ENCODE results near the gene UBE2J1.

UBE2J1 gene

DNA sequence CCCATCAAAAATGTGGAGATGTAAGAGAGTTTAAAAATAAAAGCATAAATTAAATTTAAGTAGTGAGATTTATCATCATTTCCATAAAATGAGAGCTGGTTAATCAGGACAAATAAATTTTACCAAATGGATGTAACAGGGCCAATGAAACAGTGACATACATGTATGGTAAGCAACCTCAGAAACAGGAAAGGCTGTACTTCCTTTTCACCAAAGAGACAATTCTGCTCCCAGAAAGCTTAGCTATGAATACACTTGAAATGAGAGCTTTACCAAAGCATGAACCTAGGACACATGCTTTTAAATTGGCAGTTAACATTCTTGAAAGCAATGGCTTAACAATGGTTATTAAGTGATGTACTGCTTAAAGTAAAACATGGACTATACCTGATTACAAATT is 12.1 kb upstream of the UBE2J1 start:
- no peak for FAIRE-seq
- DNase-seq (ENCODE audit: low spot score), result no peak

DNA sequence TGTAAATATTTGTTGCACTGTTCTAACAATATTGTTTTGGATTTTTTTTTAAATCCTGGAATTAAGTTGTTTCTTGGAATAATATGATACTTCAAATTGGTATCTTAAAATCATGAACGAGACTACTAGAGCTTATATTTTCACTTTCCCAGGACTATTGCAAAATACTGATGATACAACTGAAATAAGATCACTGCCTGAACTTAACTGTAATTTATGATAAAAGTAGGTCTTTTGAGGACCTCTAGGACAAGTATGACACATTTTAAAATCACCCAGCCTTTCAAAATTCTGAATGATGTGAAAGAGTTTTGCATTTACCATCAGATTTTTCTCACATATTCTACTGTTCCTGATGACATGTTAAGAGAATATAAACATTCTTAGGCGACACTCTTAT is 8.6 kb upstream of the UBE2J1 start:
- DNase-seq (ENCODE audit: low spot score) (no peak), FAIRE-seq (no peak)

DNA sequence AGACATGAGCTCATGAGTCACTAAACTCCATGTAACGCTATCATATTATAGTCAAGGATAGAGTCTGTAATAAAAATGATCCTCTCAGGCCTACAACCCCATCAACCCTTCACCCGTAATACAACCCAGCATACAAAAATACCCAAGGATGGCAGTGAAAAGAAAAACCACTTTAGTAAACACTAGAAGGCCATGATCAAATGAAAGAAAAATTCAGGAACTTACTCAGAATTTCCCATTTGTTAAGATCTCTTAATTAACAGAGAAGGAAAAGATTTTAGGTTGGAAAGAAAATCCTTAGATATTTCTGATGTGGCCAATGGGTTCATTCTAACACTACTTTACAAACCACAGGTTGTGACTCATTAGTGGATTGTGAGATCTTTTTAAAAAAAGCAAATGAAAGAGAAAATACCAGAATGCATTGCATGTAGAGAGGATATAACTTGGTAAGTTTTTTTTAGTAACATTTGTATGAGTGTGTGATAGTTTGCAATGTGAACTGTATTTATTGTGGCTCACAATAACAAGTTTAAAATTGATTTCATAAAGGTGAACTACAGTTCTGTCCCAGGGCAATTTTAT is 8.0 kb upstream of the UBE2J1 start:
- FAIRE-seq (no peak), DNase-seq (ENCODE audit: low spot score) (no peak)

DNA sequence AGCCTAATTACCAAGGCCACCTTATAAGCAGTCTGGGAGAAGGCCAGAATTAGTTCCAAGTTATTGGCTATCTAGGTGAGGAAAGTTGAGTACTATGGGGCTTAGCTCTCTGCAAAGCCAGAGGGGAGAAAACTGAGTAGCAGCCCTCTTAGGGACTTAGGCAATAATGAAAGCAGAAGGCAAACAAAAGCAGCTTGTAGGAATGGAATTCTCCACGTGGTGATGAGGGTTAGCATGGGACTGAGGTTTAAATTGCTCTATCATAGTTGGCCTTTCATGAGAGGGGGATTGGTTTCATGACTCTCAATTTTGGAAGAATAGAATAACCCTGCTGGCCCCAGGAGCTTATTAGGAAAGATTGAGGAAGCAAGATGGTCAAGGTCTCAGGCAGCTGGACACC is 7.0 kb upstream of the UBE2J1 start:
- FAIRE-seq, result no peak

DNA sequence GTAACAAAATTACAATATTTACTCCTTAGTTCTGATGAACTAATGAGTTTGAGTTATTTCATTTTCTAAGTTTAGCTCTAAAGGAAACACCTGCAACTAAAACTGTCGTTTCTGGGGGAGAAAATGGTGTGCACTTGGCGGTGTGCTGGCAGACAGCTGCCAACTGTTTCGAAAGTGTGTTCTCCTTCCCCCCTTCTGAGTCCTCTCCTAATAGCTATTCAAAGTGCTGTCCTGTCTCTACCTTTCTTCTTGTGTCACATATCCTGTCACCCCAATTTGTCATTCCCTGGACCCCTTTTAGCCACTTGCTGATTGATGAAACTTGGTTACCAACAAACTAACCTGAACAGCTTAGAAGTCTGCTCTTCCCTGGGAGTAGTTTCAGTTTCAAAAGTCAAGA is 4.9 kb upstream of the UBE2J1 start:
- no peak for FAIRE-seq

More for the DNA sequence above, 7.0 kb upstream of the UBE2J1 start:
- DNase-seq (ENCODE audit: low spot score), result no peak

DNA sequence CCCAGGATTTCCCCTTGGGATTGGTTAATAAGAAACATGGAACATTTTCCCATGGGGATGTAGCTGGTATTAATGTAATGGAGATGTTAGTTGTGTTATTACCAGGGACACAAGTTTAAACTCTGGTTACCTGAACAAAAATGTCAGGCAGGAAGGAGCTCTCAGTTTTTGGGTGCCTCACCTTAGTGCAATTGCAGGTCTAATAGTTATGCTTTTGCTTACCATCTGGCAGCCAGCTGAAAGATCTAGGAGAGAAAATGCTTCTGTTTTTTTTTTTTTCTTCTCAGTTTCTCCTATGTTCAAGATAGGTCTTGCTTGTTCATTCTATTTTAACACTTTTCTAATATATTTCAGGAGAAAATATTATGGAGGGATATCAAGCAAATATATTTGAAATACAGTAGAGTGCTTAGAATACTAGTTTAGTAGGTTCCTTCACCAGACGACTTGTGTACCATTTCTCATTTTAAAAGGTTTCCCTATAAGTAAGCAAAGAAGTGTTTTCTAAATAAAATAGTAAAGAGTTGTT is 4.2 kb upstream of the UBE2J1 start:
- FAIRE-seq, result no peak
- DNase-seq (ENCODE audit: low spot score), result no peak

More for the DNA sequence above, 4.9 kb upstream of the UBE2J1 start:
- no peak for DNase-seq (ENCODE audit: low spot score)

DNA sequence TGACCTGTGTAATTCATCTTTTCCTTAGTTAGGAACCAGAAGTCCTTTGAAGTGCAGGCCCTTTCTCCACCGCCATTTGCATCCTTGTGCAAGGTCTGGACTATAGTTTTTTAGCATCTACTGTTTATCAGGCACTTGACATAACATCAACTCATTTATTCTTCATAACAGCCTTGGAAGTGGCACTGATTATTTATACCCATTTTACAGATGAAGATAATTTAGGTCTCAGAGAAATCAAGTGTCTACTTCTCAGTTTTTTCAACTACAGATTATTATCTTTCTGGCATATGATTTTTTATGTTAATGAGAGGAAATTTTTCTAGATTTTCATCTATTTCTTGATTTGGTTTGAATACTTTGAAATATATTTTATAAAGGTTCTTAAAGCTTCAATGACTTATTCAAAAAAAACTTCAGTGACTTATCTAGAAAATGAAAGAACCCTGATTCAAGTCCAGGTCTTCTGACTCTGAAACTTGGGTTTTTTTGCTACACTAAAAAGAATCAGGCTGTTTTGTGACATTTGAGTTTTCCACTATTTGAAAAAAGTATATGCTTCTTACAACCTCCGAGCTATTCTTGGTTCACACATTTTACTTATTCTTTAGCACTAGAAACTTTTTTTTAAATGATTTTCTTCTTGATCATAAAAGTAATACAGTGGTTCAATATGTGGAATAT is 3.1 kb upstream of the UBE2J1 start:
- FAIRE-seq (no peak), DNase-seq (ENCODE audit: low spot score) (no peak)

DNA sequence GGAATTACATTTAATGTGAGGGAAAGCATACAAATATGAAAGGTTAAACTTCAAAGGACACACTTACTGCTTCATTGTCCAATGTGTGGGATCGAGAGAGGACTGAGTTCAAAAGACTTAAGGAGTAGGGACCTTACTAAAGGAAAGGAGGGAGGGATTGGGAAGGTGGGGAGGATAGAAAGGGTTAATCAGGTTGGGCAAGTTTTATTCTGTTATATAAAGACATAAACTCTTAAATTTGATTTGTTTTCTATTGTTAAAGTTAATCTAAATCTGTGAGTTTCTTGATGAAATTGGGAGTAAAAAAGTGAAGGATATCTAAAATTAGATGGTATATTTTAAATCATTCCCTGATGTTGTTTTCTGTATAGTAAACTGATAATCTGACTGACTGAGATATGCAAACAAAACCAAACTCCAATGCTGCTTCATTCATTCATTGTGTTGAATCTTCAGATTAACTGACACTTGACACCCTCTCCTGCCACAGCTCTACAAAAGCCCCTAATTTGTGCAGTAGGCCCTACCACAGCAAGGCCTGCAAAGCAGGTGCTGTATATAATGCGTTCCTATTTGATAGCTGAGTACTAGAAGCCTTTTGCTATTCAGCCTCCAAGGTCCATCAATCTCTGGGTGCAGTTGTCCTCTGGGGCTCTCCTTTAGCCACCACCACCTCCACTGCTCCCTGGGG is 1.3 kb upstream of the UBE2J1 start:
- DNase-seq (ENCODE audit: low spot score) (no peak), FAIRE-seq (no peak)

DNA sequence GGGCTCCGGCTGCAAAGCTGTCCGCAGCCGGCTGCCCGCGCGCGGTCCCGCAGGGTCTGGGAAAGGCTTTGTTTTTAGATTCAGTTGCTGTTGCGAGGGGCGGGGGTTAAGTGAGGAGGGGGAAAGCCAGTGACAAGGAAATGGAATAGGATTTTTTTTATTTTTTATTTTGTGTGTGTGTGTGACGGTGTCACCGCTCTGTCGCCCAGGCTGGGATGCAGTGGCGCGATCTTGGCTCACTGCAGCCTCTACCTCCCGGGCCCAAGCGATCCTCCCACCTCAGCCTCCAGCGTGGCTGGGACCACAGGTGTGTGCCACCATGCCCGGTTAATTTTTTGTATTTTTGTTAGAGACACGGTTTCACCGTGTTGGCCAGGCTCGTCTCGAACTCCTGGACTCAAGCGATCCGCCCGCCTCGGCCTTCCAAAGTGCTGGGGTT is 615 bp upstream of the UBE2J1 start:
- FAIRE-seq (no peak), DNase-seq (ENCODE audit: low spot score) (no peak)

DNA sequence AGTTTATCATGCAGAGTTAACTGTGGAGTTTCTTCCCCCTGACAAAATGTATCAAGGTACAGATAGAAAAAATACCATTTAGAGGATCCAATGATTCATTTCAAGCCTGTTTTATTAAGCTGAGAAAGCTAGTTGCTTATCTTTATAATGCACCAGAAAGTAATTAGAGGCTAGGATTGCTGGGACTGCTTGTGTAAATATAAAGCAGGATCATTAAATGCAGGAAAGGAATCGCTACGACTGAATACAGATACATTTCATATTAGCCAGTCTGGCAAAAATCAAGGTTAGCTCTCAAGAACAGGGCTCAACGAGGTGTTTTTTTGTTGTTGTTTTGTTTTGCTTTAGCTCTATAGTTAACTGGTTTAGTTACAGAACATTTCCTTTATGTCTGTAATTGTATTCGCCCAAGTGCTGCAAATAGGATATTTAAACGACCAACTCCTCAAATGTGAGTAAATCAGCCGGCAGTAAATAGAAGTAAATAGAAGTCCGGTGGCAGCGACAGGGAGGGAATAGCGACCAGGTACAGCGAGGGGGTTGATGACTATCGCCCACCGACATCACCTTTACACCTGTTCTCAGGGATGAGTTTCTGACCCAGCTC is 748 bp downstream of the UBE2J1 start:
- DNase-seq (ENCODE audit: low spot score) (no peak), FAIRE-seq (no peak)

DNA sequence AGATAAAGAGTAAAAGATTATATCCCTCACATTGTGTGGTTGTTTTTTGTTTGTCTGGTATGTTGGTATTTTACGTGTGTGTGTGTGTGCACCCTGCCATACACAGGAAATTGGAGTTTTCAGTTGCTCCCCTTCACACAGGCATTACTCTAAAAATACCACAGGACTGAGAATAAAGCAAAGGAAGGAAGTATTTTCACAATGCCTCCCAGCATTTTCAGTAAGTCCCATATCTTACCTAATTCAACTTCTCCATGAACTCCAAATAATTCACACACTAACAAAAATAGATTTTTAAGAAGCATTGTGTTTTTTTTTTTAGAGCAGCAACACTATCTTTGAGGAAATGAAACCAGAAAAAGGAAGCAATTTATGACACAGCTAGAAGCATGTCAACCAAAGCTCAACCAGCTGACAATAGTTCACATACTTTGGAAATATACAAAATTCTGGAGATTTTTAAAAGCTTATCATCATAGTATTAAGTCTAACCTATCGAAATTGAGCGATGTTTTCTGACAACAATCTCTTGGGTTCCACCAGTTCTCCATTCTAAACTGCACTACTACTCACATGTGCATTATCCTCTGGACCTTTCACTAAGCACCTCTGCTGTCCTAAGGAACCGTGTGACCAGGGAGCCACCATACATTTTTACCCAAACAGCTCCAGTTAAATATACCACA is 2.1 kb downstream of the UBE2J1 start:
- FAIRE-seq, result no peak
- DNase-seq (ENCODE audit: low spot score), result no peak

DNA sequence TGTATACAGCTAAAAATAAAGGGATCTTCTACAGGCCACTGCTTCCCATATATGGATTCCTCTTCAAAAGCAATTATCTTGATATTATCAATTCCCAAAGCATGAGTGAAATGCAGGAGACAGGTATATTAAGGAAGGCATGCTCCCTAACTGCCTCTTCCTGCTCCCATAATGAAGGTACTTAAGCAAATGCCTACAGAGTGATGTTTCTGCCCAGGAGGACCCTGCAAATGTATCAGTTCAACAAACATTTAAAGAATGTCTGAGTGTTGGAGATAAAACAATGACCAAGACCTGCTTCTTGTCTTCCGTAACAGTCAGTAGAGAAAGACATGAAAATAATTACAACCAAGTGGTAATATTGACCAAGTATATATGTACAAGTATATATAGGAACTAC is 4.2 kb downstream of the UBE2J1 start:
- FAIRE-seq, result no peak
- no peak for DNase-seq (ENCODE audit: low spot score)

DNA sequence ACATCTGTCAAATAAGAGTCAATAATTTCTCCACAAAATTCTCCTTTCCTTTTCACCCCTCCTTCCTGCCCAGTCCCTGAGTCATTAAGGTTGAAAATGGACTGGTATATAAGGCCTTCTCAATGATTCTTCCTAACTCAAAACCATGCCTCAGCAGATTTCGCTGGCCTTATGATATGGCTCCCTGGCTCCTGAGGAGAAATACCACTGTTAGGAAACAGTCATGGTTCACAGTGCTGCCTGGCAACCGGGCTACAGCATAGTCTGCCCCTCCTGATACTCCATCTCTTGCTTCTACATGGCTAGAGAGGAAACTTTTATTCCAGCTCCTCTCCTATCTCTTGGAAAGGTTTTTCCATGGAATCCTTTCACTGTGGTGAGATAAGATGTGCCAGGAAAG is 4.7 kb downstream of the UBE2J1 start:
- DNase-seq (ENCODE audit: low spot score), result no peak
- FAIRE-seq, result no peak

DNA sequence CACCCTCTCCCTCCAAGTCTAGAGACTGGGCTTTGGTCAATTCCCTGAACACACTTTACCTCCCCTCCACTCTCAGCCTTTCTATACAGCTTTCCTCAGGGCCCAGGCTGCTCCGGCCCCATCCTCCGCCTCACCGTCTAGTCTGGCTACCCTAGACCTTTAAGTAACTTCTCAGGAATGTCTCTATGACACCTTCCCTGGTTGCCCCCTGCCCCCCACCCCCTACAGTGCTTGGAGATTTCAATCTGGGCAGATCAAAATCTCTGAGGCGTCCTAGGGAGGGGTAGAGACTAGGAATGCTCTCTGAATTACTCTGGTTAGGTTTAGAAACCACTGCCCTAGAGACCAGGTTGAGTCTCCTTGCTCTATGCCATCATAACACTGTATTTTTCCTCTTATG is 6.1 kb downstream of the UBE2J1 start:
- FAIRE-seq (no peak), DNase-seq (ENCODE audit: low spot score) (no peak)

DNA sequence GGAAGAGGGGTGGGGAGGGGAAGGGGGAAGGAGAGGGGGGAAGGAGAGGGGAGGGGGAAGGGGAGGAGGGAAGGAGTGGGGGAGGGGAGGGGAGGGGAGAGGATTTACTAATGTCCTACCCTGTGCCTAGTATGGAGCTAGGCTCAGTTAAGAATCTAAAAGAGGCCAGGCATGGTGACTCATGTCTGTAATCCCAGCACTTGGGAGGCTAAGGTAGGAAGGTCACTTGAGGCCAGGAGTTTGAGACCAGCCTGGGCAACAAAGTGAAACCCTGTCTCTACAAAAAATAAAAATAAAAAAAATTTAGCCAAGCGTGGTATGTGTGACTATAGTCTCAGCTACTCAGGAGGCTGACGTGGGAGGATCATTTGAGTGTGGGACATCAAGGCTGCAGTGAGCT is 13.0 kb downstream of the UBE2J1 start:
- FAIRE-seq (no peak), DNase-seq (ENCODE audit: low spot score) (no peak)

DNA sequence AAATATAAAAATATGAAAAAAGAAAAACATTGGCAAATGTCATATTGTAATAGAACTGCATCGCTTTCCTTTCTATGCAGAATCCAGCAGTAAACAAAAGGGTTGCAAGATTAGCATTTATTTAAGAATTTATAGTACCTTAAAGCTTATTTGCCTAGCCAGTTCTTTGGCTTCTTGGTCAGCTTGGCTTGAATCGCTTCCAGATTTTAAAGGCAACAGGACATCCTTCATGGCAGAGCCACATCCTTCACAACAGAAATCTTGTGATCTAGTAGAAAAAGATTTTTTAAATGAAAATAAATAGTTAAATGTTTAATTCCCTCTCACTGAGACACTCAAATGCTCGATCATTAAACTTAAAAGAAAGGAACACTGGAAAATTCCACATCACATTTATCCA is 17.4 kb downstream of the UBE2J1 start:
- DNase-seq (ENCODE audit: low spot score), result no peak
- no peak for FAIRE-seq

DNA sequence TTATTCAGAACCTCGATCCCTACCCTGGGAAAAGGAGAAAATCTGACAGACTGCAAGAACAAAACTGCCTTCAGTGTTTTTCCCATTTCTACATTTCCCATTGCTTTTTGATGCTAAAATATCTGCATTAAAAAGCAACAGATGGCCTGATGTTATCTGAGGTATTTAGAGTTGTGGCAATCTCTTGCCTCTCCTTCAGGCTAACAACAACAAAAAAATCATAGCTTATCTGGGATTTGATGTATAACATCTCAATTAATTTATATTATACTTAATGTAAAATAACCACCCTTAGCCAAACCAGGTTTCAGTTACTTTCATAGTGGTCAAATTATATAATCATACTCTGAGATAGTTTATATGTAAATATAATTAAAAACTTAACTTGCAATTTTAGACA is 21.6 kb downstream of the UBE2J1 start:
- DNase-seq (ENCODE audit: low spot score) (no peak), FAIRE-seq (no peak)

DNA sequence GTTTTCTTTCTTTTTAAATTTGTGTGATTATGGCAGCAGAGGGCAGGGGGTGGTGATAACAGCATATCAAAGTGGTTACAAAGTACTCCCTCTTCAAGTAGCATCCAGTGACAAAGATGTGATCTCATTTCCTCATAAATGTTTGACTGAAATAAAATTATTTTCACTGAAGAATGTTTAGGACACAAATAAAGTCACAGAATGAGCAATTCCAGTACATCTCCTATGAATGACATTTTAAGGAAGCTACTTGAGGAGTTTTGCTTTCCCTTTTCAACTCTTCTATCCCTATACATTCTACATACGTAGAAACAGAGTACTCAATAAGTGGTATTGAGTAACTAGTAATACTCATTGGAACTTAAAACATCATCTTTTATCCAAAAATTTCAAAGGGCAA is 23.5 kb downstream of the UBE2J1 start:
- DNase-seq (ENCODE audit: low spot score), result no peak
- FAIRE-seq, result no peak

DNA sequence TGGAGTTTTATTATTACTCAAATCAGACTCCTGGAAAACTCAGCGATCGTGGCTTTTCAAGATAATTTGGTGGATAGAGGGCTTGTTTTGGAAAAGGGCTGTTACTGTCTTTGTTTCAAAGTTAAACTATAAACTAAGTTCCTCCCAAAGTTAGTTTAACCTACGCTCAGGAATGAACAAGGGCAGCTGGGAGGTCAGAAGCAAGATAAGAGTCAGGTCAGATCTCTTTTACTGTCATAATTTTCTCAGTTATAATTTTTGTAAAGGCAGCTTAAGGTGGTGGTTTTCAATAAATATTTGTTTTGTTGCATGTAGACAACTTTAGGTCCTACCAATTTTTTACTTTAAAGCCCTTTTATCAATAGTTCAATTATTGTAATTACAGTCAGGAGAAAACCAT is 28.2 kb downstream of the UBE2J1 start:
- DNase-seq (ENCODE audit: low spot score), result no peak

DNA sequence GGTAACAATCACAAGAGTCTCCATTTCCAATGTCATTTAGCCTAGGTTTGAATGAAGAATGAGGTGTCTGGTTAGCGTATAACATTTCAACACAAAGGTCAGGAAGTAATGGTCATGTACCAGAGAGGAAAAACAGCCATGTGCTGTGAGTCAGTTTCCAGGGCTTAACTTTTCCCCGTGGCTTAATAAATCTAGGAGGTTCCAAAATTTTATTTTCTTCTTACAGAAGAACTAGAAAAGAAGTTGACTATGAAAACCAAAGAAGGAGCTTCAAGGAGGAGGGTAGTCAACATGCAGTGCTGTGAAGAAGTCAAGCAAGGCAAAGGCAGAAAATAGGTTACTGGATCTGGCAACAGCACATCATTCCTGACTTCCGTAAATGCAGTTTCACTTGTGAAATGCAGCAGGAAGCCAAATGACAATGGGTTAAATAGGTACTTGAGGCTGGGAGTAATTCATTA is 29.0 kb downstream of the UBE2J1 start:
- no peak for FAIRE-seq
- no peak for DNase-seq (ENCODE audit: low spot score)

More for the DNA sequence above, 28.2 kb downstream of the UBE2J1 start:
- no peak for FAIRE-seq

DNA sequence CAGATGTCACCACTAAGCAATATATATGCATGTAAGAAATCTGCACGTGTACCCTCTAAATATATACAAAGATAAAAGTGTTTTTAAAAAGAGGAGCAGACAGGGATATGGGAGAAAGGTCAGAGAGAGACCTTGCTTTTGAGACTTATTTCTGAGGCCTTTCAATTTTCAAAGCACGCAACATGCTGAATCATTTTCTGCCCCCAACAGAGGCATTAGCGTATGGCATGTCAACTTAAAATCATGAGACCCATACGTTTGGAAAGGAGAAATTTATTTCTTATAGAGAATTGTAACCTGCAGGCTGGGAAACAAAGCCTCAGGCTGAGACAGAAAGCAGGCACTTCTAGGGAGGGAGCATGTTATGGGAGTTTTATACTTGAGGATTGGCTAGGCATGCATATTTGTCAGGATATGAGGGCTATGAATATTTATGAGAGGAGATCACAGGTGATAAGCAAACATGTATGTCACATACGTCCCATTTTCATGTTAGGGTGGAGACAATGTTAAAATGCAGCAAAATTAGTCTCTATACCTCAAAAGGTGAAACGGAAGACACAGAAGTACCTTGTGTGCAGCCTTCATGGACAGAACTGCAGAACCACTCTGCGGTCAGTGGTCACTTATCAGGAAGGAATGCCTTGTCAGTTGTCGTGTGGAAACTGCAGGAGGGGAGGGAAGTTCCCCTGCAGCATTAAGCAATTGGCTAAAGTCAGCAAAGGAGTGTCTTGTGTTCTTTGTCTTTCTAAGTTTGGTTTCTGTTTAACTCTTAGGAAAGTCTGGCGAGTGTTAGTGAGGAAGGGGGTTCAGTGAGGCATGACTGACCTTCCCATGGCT is 31.2 kb downstream of the UBE2J1 start:
- DNase-seq (ENCODE audit: low spot score), result no peak
- FAIRE-seq, result no peak

All from urothelium cell line (cell line).